GM18861 (cell line): ENCODE measurements around the gene DOCK4.

Experiments
- ATAC-seq: cut with Tn5 transposase; IDR thresholded peaks from one replicate; pipeline ENCODE4 v1.9.1; 2021; ENCODE audit not compliant: unreplicated experiment

DOCK4 gene

DNA sequence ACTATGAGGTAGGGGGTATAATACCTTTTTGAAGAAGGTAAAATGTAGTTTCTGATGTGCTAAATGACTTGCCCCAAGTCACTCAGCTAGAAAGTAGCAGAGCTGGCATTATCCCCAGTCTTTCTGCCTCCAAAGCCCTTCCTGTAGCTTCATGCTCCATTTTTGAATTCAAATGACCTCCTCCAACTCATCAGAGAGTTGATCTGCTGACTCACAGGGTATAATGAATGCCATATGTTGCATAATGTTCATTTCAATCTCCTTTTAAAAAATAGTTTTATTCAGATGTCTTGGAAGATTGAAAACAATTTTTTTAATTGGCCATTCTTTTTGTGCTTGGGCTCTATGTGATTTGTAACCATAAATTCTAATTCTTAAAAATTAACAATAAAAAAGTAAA, 371.1 kb downstream of the DOCK4 start:
- no peak for ATAC-seq

GRCh38 chr7:111834367-111834766, 371.8 kb downstream of the DOCK4 start:
- no peak for ATAC-seq

- ATAC-seq: no peak
Measured at GRCh38 chr7:111833466-111833865, 372.7 kb downstream of the DOCK4 start.

GRCh38 chr7:111832174-111832573, 374.0 kb downstream of the DOCK4 start:
- ATAC-seq: no peak

DNA sequence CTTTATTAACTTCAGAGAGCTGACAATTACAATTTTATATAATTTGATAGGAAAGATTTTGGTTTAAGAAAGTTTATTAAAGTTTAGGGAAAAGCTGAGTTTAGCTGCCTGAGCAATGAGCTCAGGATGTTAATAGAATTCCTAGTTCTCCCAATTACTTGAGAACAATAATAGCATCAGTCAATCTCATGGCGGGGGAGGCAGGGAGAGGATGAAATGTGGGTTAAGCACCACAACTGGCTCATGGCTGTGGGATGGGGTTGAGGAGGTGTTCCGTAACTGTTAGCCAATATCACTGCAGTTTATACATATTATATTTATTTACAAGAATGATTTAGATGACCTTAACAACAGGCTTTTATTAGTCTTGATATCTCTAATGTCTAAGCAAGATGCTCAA, 377.0 kb downstream of the DOCK4 start:
- no peak for ATAC-seq

GRCh38 chr7:111827863-111828504, 378.2 kb downstream of the DOCK4 start:
- ATAC-seq: no peak

GRCh38 chr7:111825046-111825445, 381.2 kb downstream of the DOCK4 start:
- ATAC-seq: no peak

- no peak for ATAC-seq
Measured at GRCh38 chr7:111823826-111824225, 382.4 kb downstream of the DOCK4 start.

- no peak for ATAC-seq
Measured at GRCh38 chr7:111821046-111821445, 385.2 kb downstream of the DOCK4 start.

DNA sequence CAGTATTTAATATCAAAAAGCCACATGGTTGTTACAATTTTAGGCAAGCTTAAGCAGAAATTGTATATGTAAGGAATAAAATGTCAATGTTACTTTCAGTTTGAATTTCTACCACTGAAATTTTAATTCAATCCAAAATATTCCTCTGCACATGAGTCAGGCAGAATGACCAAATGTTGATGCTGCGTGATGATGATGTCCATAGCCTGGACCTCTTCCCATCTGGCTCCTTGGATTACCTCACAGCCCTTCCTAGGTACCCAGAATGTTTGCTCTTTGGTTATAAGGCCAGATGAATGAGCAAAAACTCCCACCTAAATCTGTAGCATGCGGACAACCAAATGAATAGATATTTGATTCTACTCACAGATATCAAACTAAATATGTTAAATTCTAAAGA, 385.6 kb downstream of the DOCK4 start:
- no peak for ATAC-seq

- ATAC-seq: no peak
Measured at GRCh38 chr7:111820121-111820520, 386.1 kb downstream of the DOCK4 start.

- no peak for ATAC-seq
Measured at GRCh38 chr7:111815354-111815753, 390.8 kb downstream of the DOCK4 start.

DNA sequence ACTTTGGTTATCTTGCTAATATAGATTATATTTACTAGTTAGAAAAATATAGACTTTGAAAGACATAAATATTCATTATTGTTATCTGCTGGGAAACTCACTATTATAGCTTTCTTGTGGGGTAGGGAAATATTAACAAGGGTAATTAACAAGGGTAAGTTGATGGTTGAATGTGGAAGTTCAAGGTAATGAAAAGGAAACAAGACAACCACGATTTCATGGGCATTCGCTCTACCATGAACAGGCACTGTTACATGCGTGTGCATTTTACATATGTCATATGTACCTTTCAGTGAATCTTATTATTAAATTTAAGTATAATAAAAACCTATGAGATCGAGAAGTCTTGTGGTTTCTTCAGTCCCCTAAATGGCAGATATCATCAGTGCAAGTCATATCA, 392.9 kb downstream of the DOCK4 start:
- no peak for ATAC-seq

- no peak for ATAC-seq
Measured at GRCh38 chr7:111806232-111806631, 400.0 kb downstream of the DOCK4 start.

- ATAC-seq: no peak
Measured at GRCh38 chr7:111803015-111803758, 403.0 kb downstream of the DOCK4 start.

GRCh38 chr7:111802194-111802772, 403.9 kb downstream of the DOCK4 start:
- no peak for ATAC-seq

DNA sequence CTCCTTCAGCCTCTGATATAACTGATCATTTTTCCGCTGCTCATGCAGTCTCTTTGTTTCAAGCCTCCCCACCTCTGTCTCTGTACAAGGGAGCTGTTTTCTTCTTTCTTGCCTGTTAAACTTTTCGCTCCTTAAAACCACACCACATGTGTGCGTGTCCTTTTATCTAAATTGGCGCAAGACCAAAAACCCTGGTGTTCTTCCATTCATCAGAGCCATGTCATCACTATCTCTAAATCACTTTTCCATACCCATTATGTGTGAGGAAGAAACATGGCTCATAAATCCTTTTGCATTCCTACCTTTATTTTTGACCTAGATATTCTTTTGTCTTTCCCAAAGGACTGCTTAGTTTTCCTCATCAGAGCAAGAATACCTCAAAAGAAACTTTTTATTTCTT, 404.9 kb downstream of the DOCK4 start:
- no peak for ATAC-seq

- no peak for ATAC-seq
Measured at GRCh38 chr7:111796671-111797070, 409.5 kb downstream of the DOCK4 start.

DNA sequence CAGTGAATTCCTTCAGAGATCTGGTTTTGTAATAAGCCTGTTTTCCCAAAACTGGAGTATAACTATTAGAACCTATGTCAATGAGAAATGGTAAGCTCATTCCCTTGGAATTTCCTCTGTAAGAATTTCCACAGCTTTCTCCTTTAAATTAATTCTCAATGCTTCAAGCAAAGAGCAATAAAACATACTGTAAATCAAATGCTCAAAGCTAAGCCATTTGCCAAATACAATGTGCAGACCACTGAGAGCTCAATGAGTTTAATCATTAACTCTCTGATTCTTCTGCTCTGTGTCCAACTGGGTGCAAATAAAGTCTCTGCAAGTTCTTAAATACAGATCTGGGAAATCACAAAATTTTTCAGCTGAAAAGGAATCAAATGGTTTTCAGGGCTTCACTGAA, 416.3 kb downstream of the DOCK4 start:
- no peak for ATAC-seq

GRCh38 chr7:111789048-111789320, 417.2 kb downstream of the DOCK4 start:
- no peak for ATAC-seq

DNA sequence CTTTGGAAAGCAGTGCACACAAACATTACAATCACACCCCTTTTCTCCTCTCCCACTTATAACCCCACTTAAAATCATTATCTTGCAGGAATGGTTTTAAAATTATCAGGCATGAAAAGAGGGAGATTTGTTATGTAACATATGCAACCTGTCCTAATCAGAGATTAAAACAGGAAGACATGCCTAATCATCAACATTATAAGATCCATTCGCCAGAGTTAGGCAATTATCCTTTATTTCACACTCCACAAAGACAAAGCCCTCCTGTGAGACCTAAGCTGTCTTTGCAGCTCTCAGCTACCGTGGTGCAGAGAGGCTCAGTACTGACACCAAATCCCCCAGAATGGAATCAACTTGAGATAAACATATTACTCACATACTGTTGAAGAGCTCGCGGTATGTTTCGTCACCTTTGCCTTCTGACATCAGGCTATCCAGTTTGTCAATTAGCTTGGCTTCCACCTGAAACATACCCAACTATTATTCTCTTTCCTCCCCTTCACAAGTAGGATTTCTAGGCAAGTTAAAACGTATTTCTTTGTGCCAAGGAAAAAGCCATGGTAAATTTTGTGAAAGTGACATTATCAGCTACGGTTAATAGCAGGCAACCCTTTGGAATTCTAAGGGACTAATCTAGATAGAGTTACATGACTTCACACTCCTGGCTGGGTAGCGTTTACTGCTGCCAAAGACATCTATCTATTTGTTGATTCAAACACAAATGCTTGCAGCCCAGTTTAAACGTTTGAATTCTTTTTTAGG, 417.7 kb downstream of the DOCK4 start:
- no peak for ATAC-seq

DNA sequence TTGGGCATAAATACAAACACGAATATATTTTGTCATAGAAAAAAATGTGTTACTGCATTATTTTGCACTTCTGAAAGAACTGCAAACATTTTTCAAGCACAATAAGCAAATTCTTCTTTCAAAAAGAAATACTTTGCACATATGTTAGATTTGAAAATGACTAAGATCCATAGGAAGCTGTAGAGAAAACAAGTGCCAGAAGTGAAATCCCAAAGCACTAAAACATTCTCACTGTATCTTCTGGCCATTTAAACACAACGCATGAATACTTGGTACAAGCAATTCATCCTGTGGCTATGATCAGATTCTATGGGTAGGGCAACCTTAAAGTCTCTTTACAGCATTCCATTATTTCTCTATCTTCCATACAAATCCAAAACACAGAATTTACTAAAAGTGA, 418.5 kb downstream of the DOCK4 start:
- ATAC-seq: no peak
